Embryonic facial prominence (tissue), 1 donor: ENCODE measurements around the gene SV2C.
"Not testable (repeated sequence)": the region's sequence is repeated elsewhere in the genome, so short reads cannot be mapped to it uniquely, and the experiment has no call there.

Experiments used
- DNase-seq: peaks from one replicate; pipeline ENCODE4 v3.0.0-alpha.2; 2016; ENCODE audit errors: extremely low spot score

SV2C gene

GRCh38 chr5:76301932-76302331, 218.7 kb downstream of the SV2C start:
- DNase-seq, result not testable (repeated sequence)

- DNase-seq, result not testable (repeated sequence)
Observed at GRCh38 chr5:76302661-76303060, 219.5 kb downstream of the SV2C start.

GRCh38 chr5:76303921-76304320, 220.7 kb downstream of the SV2C start:
- DNase-seq, result no peak

GRCh38 chr5:76305269-76305668, 222.1 kb downstream of the SV2C start:
- no peak for DNase-seq

- DNase-seq, result no peak
Observed at GRCh38 chr5:76305775-76306174, 222.6 kb downstream of the SV2C start.

GRCh38 chr5:76310208-76310607, 227.0 kb downstream of the SV2C start:
- DNase-seq, result no peak

- no peak for DNase-seq
Observed at GRCh38 chr5:76312783-76313182, 229.6 kb downstream of the SV2C start.

GRCh38 chr5:76314643-76315042, 231.5 kb downstream of the SV2C start:
- DNase-seq, result no peak

- DNase-seq, result no peak
Observed at GRCh38 chr5:76319673-76320072, 236.5 kb downstream of the SV2C start.

- not testable (repeated sequence) for DNase-seq
Observed at GRCh38 chr5:76323494-76323893, 240.3 kb downstream of the SV2C start.

GRCh38 chr5:76325326-76325725, 242.1 kb downstream of the SV2C start:
- no peak for DNase-seq

GRCh38 chr5:76325876-76326491, 242.8 kb downstream of the SV2C start:
- no peak for DNase-seq

GRCh38 chr5:76326577-76327302, 243.6 kb downstream of the SV2C start:
- peak; percentile 13 for DNase-seq

- DNase-seq, result no peak
Observed at GRCh38 chr5:76329346-76329745, 246.2 kb downstream of the SV2C start.

- DNase-seq, result no peak
Observed at GRCh38 chr5:76331126-76331525, 247.9 kb downstream of the SV2C start.

- no peak for DNase-seq
Observed at GRCh38 chr5:76332102-76332501, 248.9 kb downstream of the SV2C start.

GRCh38 chr5:76332611-76333205, 249.5 kb downstream of the SV2C start:
- no peak for DNase-seq

GRCh38 chr5:76333571-76333970, 250.4 kb downstream of the SV2C start:
- DNase-seq, result no peak

GRCh38 chr5:76334574-76334973, 251.4 kb downstream of the SV2C start:
- DNase-seq, result no peak

- DNase-seq, result not testable (repeated sequence)
Observed at GRCh38 chr5:76335451-76335850, 252.3 kb downstream of the SV2C start.

GRCh38 chr5:76336253-76336809, 253.1 kb downstream of the SV2C start:
- DNase-seq, result not testable (repeated sequence)

GRCh38 chr5:76337953-76338451, 254.8 kb downstream of the SV2C start:
- no peak for DNase-seq

- no peak for DNase-seq
Observed at GRCh38 chr5:76339919-76340318, 256.7 kb downstream of the SV2C start.
